Epidermal melanocyte (primary cell): ENCODE data around the gene XKRX.

Source experiments
- DNase-seq: peaks from one replicate; pipeline ENCODE4 v3.0.0; 2011; ENCODE audit warnings: low spot score; ENCODE audit not compliant: insufficient read length

Gene XKRX

DNA sequence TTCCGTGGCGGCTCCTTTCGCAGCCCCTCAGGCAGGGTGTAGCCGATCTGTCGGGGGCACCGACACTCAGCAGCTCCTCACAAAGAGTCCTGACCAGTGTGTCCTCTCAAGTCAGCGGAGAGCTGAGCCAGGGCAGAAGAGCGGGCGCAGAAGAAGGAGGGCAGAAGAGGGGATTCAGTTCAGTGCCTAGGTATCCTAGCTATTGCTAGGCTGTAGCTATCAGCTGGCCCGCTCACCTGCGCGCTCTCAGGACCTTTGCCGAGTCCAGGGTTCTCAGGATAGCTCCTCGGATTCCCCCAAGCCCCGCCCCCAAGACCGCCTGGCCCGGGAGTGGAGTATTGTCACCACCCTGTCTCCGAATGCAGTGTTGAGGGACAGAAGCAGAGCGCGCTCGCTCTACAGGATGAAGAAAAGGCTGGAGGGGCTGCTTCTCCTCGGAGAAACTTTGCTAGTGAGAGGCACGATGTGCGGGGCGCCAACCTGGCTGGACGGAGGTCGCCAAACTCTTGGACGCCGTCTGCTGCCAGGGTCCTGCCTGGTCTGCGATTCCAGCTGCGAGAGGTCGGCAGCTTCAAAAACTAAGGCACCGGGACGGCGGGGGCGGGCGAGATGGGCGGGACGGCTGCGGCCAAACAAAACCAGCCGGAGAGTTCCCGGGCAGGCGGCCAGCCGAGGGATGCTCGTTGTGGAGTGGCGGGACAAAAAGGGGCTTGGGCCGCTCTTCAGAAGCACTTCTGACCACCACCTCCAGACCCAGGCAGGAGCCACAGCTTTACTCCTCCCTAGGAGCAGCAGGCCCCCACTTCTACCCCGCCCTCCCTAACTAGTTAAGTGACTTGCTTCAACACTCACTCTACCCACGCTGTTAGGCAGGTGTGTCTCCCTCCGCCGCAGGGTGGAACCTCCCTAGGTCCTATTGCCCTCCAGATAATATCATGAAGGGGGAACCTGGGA lies at the start of gene XKRX:
TSS of gene XKRX (minus strand) at position 258 of the 954 bp plus-strand sequence. CDS start 613 bp downstream, outside the sequence.
- no peak for DNase-seq

DNA sequence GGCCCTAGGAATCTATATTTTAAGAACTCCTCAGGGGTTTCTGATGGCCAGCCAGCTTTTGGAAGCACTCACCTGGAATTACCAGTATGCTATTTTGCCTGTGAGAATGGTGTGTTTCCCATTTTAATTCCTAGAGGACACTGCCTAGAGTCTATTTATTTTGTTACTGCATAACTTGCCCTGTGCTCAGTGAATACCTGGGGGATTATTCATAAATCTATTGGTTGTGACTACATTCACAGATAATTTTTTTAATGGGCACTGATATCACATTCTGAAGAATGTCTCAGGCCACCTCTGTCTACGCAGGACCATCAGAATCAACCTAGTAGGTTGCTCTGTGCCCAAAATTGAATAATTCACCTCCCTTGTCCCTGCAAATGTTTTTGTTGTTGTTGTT lies 47.5 kb upstream of the XKRX start:
- no peak for DNase-seq

DNA sequence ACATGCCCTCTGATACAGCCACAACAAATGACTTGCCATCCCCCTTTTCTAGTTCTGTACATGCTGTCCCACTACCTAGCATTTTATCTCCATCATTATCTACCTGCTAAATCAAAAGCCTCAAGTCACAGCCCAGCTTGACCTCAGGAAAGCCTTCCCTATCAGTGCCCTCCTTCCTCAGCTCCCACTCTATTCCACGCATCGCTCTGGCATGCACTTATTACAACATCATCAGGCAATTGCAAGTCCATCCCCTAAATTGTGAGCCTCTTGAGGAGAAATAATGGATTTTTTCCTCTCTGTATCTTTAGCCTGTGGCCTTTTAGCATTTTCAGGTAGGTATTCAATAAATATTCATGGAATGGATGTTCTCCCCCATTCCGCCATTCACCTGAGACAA lies 46.5 kb upstream of the XKRX start:
- no peak for DNase-seq

DNA sequence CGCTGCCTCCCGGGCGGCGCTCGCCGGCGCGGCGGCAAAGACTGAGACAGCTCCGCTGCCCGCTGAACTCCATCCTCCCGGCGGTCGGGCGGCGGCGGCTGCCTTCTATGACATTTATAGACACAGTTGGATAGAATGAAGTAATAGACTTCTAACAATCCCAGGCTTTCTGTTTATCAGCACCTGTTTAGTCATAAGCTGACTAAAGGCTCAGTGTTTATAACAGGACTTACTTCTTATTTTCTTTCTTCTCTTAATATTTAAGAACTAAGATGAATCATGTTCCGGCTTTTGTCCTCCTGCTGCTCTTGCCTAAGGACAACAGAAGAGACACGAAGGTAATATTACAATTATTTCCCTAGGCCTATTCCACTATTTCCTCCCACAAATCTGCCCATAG lies 44.7 kb upstream of the XKRX start:
- DNase-seq: no peak

DNA sequence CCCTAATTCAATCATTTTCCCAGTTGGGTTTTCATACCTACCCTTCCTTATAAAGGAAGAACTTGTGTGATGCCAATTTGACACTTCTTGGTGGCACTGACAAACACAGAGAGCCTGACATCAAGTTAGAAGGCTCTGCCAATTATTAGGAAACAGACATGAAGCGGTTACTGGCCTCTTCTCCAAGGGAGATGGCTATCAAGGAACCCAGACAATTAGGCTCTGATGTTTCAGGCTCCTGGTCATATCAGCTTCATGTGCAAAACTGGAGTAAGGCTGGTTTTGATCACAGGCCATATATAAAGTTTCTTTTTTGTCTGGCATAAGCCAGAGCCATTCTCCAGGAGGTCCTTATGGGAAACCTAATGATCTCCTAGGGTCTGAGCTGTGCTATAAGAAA lies 41.2 kb upstream of the XKRX start:
- no peak for DNase-seq

DNA sequence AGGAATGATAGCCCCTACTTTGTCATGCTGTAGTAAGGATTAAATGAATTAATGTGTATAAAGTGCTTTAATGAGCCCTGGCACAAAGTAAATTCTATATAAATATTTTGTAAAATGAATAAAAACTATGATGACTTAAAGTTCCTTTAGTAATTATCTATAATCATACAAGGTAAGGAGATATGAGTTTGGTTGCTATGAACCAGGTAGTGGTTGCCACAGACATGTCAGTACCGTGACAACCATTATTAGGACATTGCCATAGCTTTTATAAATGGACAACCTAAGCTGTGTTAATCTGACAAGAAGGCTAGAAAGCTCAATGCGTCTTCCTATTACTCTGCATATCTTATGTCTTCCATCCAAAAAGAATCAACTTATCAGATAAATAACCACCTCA lies 40.7 kb upstream of the XKRX start, which contains the start of gene ARL13A:
TSS of gene ARL13A (plus strand) at position 301 of the 400 bp plus-strand sequence. CDS start 3,982 bp downstream, outside the sequence.
- no peak for DNase-seq

DNA sequence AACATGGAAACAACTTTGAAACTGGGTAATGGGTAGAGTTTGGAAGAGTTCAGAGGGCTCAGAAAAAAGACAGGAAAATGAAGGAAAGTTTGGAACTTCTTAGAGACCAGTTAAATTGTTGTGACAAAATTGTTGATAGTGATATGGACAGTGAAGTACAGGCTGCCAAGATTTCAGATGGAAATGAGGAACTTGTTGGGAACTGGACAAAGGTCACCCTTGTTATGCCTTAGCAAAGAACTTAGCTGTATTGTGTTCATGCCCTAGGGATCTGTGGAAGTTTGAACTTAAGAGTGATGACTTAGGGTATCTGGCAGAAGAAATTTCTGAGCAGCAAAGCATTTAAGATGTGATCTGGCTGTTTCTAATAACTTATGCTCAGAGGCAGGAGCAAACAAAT lies 35.6 kb upstream of the XKRX start:
- no peak for DNase-seq

DNA sequence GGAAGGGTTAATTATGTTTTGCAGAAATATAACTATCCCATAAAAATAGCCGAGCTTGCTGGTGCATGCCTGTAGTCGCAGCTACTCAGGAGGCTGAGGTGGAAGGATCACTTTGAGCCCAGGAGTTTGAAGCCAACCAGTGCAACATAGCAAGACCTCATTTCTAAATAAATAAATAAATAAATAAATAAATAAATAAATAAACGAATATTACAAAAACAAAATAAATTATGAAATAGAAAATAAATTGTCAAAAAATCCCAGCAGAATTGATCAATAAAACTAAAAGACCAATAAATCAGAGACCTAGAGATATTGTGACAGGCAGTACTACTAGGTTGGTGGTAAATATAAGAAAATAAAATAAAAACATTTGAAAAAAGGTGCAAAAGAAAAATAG lies 34.1 kb upstream of the XKRX start:
- DNase-seq: no peak

DNA sequence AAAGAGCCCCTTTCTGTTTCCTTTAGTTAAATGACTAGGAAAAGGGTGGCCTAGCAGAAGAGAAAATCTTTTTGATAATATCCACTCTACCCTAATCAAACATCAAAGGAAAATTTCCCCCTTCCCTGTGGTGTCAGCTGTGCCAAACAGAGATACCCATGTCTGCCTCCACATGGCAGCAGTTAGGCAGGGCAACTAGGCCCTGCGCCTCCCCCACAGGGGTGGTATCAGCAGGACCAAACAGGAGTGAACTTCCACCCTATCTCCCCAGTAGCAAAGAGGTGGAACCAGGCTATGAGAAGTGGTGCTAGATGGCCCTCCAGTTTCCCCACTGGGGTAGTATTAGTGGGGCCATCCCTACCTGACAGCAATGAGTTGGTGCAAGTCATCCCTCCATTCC lies 19.8 kb upstream of the XKRX start:
- no peak for DNase-seq

DNA sequence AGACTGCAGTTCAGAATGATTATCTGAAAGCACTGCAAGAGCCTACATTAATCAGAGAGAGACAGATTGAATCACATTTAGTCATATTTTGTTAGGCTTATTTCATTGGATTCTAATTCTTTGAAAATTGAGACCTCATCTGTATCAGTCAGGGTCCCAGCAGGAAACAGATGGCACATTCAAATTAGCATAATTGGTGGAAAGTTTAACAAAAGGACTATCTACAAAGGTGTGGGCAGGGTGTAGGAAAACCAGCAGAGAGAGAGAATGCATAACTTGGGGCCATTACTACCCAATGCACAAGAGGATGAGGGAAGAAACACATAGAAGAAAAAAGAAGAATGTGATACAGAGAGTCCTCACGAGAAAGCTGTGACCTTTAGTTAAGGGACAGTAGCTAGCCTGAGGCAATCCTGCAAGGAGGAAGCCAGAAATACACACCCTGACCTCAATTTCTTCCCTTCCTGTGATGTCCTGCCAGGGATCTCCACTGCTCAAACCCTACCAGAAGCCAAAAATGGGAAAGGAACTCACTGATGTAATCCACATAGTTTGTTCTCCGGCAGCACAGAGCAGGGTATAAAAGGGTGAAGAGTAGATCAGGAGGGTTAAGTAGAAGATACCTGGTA lies 17.7 kb upstream of the XKRX start:
- no peak for DNase-seq

DNA sequence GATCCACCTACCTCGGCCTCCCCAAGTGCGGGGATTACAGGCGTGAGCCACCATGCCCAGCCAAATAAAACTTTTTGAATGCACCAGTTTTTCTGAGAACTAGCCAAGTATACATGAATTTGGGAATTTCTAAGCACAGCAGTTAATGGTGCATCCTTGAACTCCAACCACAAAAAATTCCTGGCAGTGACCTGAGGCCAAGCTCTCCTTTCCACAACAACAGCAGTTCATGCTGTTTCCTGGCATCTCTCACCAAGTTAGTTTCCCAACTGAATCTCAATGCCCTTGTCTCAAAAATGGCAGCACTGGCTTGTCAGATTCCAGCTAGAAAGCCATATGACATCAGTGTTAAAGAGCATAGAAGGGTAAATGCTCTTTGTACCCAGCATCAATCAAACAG lies 15.9 kb upstream of the XKRX start:
- no peak for DNase-seq

DNA sequence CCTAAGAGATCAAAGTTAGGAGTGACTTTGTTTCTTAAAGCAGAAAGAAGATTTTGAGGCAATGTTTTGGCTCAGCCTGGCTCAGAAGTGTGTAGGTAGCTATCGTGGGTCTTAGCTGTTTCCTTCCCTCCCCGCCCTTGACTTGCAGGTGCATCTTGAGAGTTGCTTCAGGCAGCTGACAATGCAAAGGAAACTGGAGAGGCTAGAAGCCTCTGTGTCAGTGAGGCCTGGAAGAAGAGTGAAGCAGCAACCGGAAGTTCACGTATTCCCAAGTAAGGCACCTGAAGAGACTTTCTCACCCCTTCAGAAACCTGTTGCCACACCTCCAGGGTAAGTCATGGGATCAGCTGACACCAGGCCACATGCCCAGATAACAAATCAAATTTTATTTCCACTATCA lies 10.6 kb upstream of the XKRX start:
- DNase-seq: no peak

DNA sequence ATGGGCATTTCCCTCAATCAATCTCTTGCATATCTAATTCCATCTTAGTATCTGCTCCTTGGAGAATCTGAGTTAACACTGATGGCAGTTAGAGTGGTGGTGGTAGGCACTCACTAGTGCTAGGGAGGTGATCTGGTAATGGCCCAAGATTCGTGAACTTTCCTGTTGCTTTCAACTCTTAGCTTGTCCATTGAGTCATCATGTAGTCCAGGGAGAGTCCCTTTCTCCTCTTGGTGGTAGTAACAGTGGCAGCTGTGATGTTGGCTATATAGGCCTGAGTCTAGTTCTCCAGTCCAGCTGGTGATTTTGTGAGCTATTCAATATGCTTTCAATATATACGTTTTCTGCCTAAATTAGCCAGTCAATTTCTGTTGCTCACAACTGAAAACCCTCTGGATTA lies 7.0 kb upstream of the XKRX start:
- no peak for DNase-seq

DNA sequence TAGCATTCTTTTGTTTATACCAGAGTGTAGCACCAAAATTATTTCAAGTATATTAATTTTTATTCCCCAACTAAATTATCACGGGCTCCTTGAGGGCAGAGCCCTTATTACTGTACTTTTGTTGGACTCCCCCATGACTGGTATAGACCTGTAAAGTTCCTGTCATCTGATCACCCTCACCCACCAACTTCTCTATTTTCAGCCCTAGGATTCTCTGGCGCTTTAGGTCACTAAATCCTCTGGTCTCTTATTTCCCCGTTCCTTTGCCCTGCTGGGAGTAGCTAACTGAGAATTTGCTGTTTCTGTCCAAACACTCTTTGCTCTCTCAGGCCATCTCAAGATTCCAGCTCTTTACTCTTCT lies 3.2 kb upstream of the XKRX start:
- no peak for DNase-seq

DNA sequence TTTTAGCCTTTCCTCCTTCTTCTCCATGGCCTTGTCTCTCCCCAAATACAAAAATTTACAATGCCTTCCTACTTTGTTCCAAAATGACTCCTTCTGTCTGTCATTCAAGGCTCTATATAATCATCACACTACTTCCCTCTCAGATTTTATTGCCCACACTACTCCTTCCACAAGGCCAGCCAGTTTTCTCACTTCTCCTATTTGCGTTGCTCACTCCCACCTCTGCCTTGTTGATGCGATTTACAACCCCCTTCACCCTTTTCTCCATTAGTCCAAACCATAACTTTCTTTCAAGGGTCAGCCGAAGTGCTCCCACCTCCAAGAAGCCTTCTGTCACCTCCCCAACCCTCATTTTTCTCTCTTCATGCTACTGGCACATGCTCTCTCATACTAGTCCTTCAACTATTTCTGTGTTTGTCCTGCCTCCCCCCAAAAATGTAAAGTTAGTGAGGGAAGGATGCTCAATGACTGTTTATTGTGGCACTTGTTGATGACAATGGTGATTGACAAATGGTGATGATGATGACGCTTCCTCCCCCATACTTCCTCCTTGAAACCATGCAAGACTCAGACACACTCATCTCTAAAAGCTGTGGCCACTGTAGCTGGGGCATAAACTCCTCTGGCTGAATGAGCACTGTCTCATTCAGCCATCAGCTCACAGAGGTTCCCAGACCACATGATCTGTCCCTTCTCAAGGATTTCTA lies 2.7 kb upstream of the XKRX start:
- DNase-seq: no peak

DNA sequence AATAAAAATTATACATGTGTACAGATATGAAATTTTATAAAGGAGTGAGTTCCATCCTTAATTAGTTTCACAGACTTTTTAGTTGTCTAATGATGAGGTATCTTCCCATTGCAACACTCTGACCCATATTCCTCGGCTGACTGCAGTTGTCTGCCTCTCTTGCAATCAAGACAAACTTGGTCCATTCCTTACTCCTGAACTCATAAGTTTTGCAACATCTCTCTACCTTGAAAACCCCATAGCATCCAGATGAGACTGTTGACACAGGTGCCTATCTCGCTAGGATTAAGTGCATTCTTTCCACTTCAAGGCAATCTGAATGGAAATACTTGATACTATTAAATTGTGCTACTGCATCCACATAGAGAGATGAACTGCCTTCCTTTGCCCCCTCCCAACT lies 2.3 kb downstream of the XKRX start:
- DNase-seq: no peak

DNA sequence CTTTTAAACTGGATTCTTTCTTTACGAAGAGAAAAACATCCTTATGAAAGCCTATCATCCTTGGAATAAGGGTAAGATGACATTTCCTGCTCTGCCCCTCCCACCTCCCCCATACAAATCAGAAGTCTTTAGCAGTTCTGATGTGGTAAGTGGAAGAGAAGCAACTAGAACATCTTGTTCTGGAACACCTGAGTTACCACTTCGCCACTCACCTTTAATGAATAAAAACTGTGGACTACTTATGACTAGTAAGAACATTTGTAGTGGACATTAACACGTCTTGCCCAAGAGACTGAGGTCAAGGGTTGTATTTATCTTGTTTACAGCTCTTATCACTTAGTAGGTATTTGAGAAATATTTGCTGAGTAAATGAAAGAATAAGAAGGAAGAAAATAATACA lies 4.3 kb downstream of the XKRX start:
- DNase-seq: no peak

DNA sequence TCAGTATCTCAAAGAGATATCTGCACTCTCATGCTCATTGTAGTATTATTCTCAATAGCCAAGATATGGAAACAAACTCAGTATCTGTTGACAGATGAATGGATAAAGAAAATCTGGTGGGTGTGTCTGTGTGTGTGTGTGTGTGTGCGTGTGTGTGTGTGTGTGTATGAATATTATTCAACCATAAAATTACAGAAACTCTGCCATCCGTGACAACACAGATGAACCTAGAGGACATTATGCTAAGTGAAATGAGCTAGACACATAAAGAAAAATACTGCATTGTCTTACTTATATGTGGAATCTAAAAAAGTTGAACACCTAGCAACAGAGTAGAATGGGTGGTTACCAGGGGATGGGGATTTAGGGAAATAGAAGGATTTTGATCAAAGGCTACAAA lies 13.2 kb downstream of the XKRX start:
- no peak for DNase-seq

DNA sequence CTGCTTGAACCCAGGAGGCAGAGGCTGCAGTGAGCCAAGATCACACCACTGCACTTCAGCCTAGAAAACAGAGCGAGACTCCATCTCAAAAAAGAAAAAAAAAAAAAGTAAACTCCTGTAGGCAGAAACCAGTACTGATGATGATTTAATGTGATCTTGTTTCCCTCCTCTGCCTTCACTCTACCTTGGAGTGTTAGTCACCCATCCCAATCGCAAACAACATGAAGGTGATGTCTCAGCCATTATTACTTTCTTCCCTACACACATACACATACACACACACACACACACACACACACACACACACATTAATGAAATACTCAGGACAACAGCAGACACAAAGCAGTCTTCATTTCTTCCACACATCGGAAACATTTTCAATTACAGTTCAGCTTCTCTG lies 15.6 kb downstream of the XKRX start:
- no peak for DNase-seq

DNA sequence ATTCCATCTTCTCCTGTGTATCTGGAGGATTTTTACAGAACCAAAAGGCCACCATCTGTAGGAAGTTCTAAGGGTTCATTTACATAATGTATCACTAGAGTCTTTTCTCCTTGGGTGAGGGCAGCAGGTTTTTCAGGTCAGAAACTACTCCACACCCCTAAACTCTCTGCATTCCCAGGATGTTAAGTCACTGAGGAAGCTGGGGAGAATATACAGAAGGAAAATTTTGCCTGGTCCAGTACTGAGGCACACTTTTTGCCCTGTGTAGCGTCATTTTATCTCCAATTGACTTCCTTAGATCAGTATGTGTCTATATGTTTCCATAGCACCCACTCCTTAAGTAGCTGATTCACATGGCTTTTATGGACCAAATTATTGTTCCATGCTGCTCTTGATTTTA lies 17.0 kb downstream of the XKRX start:
- no peak for DNase-seq

DNA sequence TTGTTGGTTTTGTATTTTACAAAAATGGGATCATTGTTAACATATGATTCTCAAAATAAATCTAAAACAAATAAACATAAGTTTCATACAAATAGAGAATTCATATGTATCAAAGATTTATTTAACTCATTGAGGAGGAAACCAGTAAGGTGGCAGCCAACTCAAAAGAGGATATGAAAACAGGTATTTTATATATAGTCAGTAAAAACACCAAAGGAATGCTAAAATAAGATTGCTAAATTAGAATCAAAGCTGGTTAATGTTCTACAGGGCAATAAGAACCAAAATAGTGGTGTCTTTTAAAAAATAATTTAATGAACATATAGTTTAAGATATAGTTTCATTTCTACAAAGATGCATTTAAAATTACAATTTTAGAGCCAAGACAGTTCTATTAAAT lies 23.1 kb downstream of the XKRX start:
- no peak for DNase-seq

DNA sequence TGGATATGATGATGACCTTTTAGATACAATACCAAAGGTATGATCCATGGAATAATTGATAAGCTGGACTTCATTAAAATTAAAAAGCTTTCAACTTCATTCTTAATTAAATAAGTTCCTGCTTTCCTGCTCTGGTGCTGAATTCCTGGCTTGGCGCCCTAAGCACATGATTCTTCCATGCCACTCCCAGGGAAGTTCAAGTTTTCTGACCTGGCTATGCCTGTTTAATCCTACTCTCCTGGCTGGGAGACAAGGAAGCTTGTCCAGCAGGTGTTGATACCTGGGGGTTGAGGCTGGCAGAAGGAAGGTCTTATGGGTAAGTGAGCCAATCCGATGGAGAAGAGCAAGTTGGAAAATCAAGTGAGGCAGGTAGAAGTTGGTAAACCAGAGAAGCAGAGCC lies 24.3 kb downstream of the XKRX start:
- no peak for DNase-seq
